Ascending aorta (tissue), 2 donors: ENCODE results near the gene LDLRAP1. TPM values are rescaled to one million over a fixed set of nuclear protein-coding genes. Genes with fewer than 3 reads are reported as not detected.

Source experiments
- DNase-seq, 2 donors: peaks; one replicate each; pipeline ENCODE4 v3.0.0-alpha.2; 2019; ENCODE audit warnings: low spot score in 2 of 2
- H3K27ac ChIP-seq, 2 donors: fragments of 200-600 bp; sonication (generic); one replicate each; pipeline ENCODE4 v1.5.1; 2016 to 2017; ENCODE audit warnings: mild to moderate bottlenecking in 1 of 2
- H3K27me3 ChIP-seq: fragments of 200-600 bp; sonication (generic); one replicate; pipeline ENCODE4 v1.5.1; 2017
- H3K36me3 ChIP-seq, 2 donors: fragments of 200-600 bp; sonication (generic); one replicate each; pipeline ENCODE4 v1.5.1; 2016
- H3K4me1 ChIP-seq, 2 donors: fragments of 200-600 bp; sonication (generic); one replicate each; pipeline ENCODE4 v1.5.1; 2016 to 2017; ENCODE audit warnings: mild to moderate bottlenecking in 1 of 2
- H3K4me3 ChIP-seq, 2 donors: fragments of 200-600 bp; sonication (generic); one replicate each; pipeline ENCODE4 v1.5.1; 2016 to 2017; ENCODE audit warnings: mild to moderate bottlenecking in 1 of 2
- H3K9me3 ChIP-seq, 2 donors: fragments of 200-600 bp; sonication (generic); one replicate each; pipeline ENCODE4 v1.5.1; 2016
- intact Hi-C: fragments of 100-400 bp; cut with DNase I; formaldehyde crosslinking; loops from one replicate; pipeline ENCODE4 v1.15.1; 2023
- total RNA-seq: library from RNA; depleted of rRNA; stranded (reverse); fragments of >200 nt; gene quantifications from one replicate; pipeline ENCODE4 v1.1.0, GENCODE V29; 2016
- TF ChIP-seq, protein P1 (sequence below), 3 experiments: fragments of 200-600 bp in 2 of 3; fragments of 450-650 bp in 1 of 3; sonication (generic) in 2 of 3; IDR thresholded peaks; one replicate each; pipeline ENCODE4 v1.5.1; 2016 to 2019; ENCODE audit warnings: antibody characterized with exemption in 3 of 3, mild to moderate bottlenecking in 1 of 3, moderate library complexity in 1 of 3

The LDLRAP1 gene, protein sequence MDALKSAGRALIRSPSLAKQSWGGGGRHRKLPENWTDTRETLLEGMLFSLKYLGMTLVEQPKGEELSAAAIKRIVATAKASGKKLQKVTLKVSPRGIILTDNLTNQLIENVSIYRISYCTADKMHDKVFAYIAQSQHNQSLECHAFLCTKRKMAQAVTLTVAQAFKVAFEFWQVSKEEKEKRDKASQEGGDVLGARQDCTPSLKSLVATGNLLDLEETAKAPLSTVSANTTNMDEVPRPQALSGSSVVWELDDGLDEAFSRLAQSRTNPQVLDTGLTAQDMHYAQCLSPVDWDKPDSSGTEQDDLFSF
- total RNA-seq: 75.4 TPM

DNA sequence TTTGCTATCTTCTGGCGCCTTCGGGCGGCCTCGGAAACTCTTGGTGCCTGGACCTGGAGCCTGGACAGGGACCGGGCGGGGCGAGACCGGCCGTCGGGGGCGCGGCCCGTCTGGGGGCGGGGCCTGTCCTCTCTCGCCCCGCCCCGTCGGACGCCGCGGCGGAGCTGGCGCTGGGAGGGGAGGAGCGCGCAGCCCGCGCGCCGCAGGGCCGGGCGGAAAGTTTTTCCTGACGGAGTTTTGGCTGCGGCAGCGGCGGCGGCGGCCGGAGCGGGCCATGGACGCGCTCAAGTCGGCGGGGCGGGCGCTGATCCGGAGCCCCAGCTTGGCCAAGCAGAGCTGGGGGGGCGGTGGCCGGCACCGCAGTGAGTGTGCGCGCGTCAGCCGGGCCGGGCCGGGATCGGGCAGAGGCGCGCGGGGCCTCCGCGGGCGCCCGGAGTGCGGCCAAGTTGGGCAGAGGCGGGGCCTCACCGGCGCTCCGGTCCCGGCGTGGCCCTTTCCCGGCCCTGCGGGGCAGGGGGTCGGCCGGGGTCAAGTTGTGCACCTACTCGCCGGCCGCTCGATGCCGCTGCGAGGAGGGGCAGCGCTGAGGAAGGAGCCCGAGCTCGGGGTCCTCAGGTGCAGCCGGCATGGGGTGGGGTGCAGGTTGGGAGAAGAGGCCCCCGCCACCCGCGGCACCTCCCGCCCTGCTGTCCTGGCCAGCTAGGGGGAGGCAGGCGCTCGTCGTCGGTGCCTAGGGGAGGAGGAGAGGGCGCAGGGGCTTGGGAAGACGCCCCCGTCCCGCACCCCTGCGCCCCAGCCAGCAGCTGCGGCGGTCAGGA, at the start of gene LDLRAP1:
TSS of gene LDLRAP1 (plus strand) at position 182 of the 818 bp plus-strand sequence. CDS start at position 275, 93 bp downstream.
- H3K9me3 ChIP-seq: no peaks in the 10 kb centered on the region

DNA sequence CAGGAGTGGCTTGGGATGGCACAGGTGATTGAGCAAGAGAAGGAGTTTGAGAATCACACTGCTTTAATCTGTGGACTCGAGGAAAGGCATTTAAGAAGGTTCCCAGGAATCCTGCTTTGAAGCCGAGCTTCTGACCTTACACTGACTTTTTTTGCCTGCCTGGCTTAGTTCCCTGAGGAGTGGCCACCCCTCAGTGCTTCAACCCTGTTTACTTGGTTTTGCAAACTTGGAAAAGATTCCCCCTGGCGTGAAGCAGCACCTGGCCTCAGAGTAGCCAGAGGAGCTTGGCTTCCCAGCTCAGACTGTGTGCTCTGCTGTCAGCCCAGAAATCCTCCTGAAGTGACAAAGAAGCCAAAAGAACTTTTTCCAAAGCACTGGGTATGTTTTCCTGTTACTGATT, 48.5 kb upstream of the LDLRAP1 start:
- peak overlapping the region in 1 of 2 donors; percentile 52 for H3K27ac ChIP-seq
- H3K36me3 ChIP-seq: peaks cover 26 to 31% of the 10 kb centered on the region in 2 donors
- no peak for DNase-seq
- H3K9me3 ChIP-seq: no peaks in the 10 kb centered on the region
- intact Hi-C loops: no loop called here
- H3K27me3 ChIP-seq: no peaks in the 10 kb centered on the region
- no peak overlapping the region for H3K4me3 ChIP-seq
- H3K4me1 ChIP-seq: peaks cover 0 to 2% of the 10 kb centered on the region in 2 donors
- TF ChIP-seq, protein P1, sequence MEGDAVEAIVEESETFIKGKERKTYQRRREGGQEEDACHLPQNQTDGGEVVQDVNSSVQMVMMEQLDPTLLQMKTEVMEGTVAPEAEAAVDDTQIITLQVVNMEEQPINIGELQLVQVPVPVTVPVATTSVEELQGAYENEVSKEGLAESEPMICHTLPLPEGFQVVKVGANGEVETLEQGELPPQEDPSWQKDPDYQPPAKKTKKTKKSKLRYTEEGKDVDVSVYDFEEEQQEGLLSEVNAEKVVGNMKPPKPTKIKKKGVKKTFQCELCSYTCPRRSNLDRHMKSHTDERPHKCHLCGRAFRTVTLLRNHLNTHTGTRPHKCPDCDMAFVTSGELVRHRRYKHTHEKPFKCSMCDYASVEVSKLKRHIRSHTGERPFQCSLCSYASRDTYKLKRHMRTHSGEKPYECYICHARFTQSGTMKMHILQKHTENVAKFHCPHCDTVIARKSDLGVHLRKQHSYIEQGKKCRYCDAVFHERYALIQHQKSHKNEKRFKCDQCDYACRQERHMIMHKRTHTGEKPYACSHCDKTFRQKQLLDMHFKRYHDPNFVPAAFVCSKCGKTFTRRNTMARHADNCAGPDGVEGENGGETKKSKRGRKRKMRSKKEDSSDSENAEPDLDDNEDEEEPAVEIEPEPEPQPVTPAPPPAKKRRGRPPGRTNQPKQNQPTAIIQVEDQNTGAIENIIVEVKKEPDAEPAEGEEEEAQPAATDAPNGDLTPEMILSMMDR (IDR thresholded peaks at IDR 0.05): no peak

More for the DNA sequence above, at the start of gene LDLRAP1:
- H3K27ac ChIP-seq: peak within 1 kb of the TSS; percentile 90 to 93
- peak in 1 of 2 donors; percentile 84 for DNase-seq
- peak within 1 kb of the TSS; percentile 97 to 98 for H3K4me3 ChIP-seq
- intact Hi-C loops: loop anchor here (1.0 to 10.0 kb wide), 6 partner anchors 24 to 299 kb away; partner anchors contain the start of genes MACO1, MAN1C1 and RSRP1
- no peaks in the 10 kb centered on the region for H3K27me3 ChIP-seq
- peaks cover 12 to 25% of the 10 kb centered on the region in 2 donors for H3K4me1 ChIP-seq
- TF ChIP-seq, protein P1 (IDR thresholded peaks at IDR 0.05): peak in 1 of 3 experiments; percentile 17
- H3K36me3 ChIP-seq: no peaks in the 10 kb centered on the region

DNA sequence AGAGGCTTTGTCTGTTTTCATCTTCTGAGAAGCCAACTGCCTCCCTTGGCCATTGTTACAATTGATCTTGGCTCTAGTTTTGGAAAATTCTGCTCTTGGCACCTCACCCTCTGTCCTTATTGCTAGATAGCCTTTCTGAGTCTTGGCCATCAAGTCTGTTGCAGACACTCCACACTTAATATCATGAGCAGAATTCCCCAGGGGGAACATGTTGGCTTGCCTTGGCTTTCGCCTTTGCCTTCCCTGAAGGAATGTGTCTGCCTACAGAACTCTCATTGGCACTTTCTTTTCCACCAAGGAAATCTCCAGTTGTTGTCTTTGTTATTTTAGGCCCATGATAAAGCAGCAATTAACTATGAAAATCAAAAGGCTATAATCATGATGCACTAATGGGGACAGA, 42.7 kb upstream of the LDLRAP1 start:
- Histone ChIP-seq H3K4me1 (peaks cover 24 to 52% of the 10 kb centered on the region in 2 donors), H3K4me3 (peak overlapping the region in 1 of 2 donors; percentile 4), H3K9me3 (no peaks in the 10 kb centered on the region), H3K36me3 (peaks cover 5 to 10% of the 10 kb centered on the region in 2 donors), H3K27ac (peak overlapping the region; percentile 68 to 71), H3K27me3 (no peaks in the 10 kb centered on the region)
- DNase-seq: peak in 1 of 2 donors; percentile 81
- intact Hi-C loops: loop anchor here (5.0 kb wide), 1 partner anchor 297 kb away; no protein-coding TSS in a partner anchor
- TF ChIP-seq, protein P1 (IDR thresholded peaks at IDR 0.05): no peak

DNA sequence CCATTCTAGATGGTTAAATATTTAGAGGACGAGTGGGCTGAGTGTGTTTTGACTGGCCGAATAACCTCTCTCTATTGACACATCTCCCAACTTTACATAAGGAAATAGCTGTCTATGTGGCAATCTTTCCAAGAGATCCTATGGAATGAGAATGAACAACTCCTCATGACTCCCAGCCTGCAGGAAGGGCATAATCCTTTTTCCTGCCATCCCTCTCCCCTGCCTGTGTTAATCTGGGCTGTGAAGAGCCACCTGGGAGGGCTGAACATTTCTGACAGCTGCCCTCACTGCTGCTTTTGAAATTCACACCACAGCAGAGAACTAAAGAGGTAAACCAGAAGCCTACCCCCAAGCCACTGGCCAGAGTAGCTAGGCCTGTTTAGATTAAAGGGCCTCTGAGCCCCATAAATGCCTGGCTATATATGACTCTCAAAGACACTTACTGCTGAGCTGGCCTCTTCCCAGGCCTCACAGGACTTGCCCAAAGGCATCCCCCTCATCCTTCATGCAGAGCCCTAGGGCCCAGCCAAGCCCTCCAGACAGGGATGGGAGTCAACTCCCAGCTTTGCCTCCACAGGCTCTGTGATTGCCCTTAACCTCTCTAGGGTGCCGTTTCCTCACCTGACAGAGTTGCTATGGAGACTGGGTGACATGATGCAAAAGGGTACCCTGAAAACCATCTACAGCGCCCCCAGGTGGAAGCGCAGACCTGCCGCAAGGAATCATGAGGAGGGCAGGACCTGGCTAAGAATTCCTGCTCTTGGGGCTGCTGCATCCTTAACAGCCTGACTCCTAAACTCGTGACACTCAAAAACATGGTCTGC, 42.0 kb upstream of the LDLRAP1 start:
- H3K27ac ChIP-seq: peak overlapping the region; percentile 68 to 71
- peaks cover 0 to 3% of the 10 kb centered on the region in 2 donors for H3K36me3 ChIP-seq
- H3K4me1 ChIP-seq: peaks cover 24 to 53% of the 10 kb centered on the region in 2 donors

More for the DNA sequence above, 42.0 kb upstream of the LDLRAP1 start:
- Histone ChIP-seq H3K4me3 (no peak overlapping the region), H3K27me3 (no peaks in the 10 kb centered on the region), H3K9me3 (no peaks in the 10 kb centered on the region)
- TF ChIP-seq, protein P1 (IDR thresholded peaks at IDR 0.05): peak in 1 of 3 experiments; percentile 8
- intact Hi-C loops: loop anchor here (5.0 kb wide), 1 partner anchor 296 kb away; no protein-coding TSS in a partner anchor
- no peak for DNase-seq
